Neural progenitor cell (in vitro differentiated cells): Measurements from ENCODE around the gene KCNQ1. TPM values are rescaled to one million over a fixed set of nuclear protein-coding genes. Genes with fewer than 3 reads are reported as not detected.

ENCODE experiments used
- DNase-seq: peaks from one replicate; pipeline ENCODE4 v3.0.0-alpha.2; 2016; ENCODE audit warnings: low spot score
- H2AFZ ChIP-seq: fragments of 200-600 bp; sonication (generic); replicated peaks from 2 replicates; pipeline ENCODE4 v1.6.1; 2016; ENCODE audit warnings: antibody characterized with exemption
- H3F3A ChIP-seq: fragments of 200-600 bp; sonication (generic); 2 replicates; pipeline ENCODE4 v1.6.1; 2016; ENCODE audit warnings: antibody characterized with exemption, low read depth
- H3K27ac ChIP-seq: fragments of 200-600 bp; sonication (generic); 2 replicates; pipeline ENCODE4 v1.5.1; 2016; ENCODE audit warnings: mild to moderate bottlenecking
- H3K27me3 ChIP-seq: fragments of 200-600 bp; sonication (generic); 2 replicates; pipeline ENCODE4 v1.6.1; 2016; ENCODE audit warnings: mild to moderate bottlenecking, moderate library complexity
- H3K36me3 ChIP-seq: fragments of 200-600 bp; sonication (generic); 2 replicates; pipeline ENCODE4 v1.5.1; 2016
- H3K4me1 ChIP-seq: fragments of 200-600 bp; sonication (generic); 2 replicates; pipeline ENCODE4 v1.6.1; 2016; ENCODE audit warnings: mixed run types
- H3K4me2 ChIP-seq: fragments of 200-600 bp; sonication (generic); 2 replicates; pipeline ENCODE4 v1.6.1; 2016
- H3K4me3 ChIP-seq: fragments of 200-600 bp; sonication (generic); 2 replicates; pipeline ENCODE4 v1.5.1; 2016
- H3K79me2 ChIP-seq: fragments of 200-600 bp; sonication (generic); 2 replicates; pipeline ENCODE4 v1.6.1; 2016; ENCODE audit warnings: low read depth
- H3K9ac ChIP-seq: fragments of 200-600 bp; sonication (generic); 2 replicates; pipeline ENCODE4 v1.6.1; 2016
- H3K9me3 ChIP-seq: fragments of 200-600 bp; sonication (generic); 2 replicates; pipeline ENCODE4 v1.5.1; 2016; ENCODE audit warnings: low read depth
- H4K20me1 ChIP-seq: fragments of 200-600 bp; sonication (generic); 2 replicates; pipeline ENCODE4 v1.6.1; 2016; ENCODE audit warnings: low read depth
- H3K27ac Mint-ChIP-seq: 3 replicates; pipeline ENCODE4 v1.8.0; 2021; ENCODE audit warnings: mixed read lengths
- H3K27me3 Mint-ChIP-seq: 2 replicates; pipeline ENCODE4 v1.8.0; 2022; ENCODE audit warnings: low read depth, mild to moderate bottlenecking, inconsistent platforms, moderate library complexity, mixed read lengths; ENCODE audit not compliant: insufficient read depth
- H3K36me3 Mint-ChIP-seq: 3 replicates; pipeline ENCODE4 v1.8.0; 2021; ENCODE audit warnings: mixed read lengths
- H3K4me1 Mint-ChIP-seq: 3 replicates; pipeline ENCODE4 v1.8.0; 2021; ENCODE audit warnings: mixed read lengths
- H3K4me3 Mint-ChIP-seq: 3 replicates; pipeline ENCODE4 v1.8.0; 2021; ENCODE audit warnings: mild to moderate bottlenecking, moderate library complexity, mixed read lengths
- H3K9me3 Mint-ChIP-seq: 3 replicates; pipeline ENCODE4 v1.8.0; 2020; ENCODE audit warnings: mixed read lengths
- CTCF ChIP-seq: fragments of 200-600 bp; sonication (generic); IDR thresholded peaks from 2 replicates; pipeline ENCODE4 v1.5.1; 2017; ENCODE audit warnings: antibody characterized with exemption, mild to moderate bottlenecking
- EZH2 ChIP-seq: fragments of 200-600 bp; sonication (generic); IDR thresholded peaks from 2 replicates; pipeline ENCODE4 v1.6.1; 2017; ENCODE audit warnings: antibody characterized with exemption, mild to moderate bottlenecking, moderate library complexity
- EZH2phosphoT487 ChIP-seq: fragments of 200-600 bp; sonication (generic); IDR thresholded peaks from 2 replicates; pipeline ENCODE4 v1.6.1; 2017; ENCODE audit warnings: antibody characterized with exemption
- total RNA-seq: library from RNA; depleted of rRNA; stranded (reverse); fragments of >200 nt; gene quantifications from 2 replicates; pipeline ENCODE4 v1.2.3, GENCODE V29; 2015; ENCODE audit warnings: low replicate concordance

Gene KCNQ1
- total RNA-seq, 1 donor from 2014 or later, result 0.11 TPM

- no peaks in the 10 kb centered on the region for H3K36me3 ChIP-seq
- no peaks in the 10 kb centered on the region for H3F3A ChIP-seq
- H3K4me2 ChIP-seq, result no peak overlapping the region
- H3K9ac ChIP-seq, result no peak overlapping the region
- H3K4me3 ChIP-seq, result no peak overlapping the region
- no peaks in the 10 kb centered on the region for H3K9me3 ChIP-seq
- Mint-ChIP-seq H3K27ac (no peak overlapping the region), H3K27me3 (no peaks in the 10 kb centered on the region), H3K9me3 (peaks cover 34% of the 10 kb centered on the region), H3K4me3 (no peak overlapping the region), H3K4me1 (no peaks in the 10 kb centered on the region), H3K36me3 (peaks cover 2% of the 10 kb centered on the region)
- peaks cover 97% of the 10 kb centered on the region for H3K27me3 ChIP-seq
- H4K20me1 ChIP-seq, result no peaks in the 10 kb centered on the region
- H3K27ac ChIP-seq, result no peak overlapping the region
- no peak for DNase-seq
- TF ChIP-seq EZH2phosphoT487, result no peak
- H3K79me2 ChIP-seq, result no peaks in the 10 kb centered on the region
- H3K4me1 ChIP-seq, result no peaks in the 10 kb centered on the region
- H2AFZ ChIP-seq, result no peak overlapping the region
Observed at GRCh38 chr11:2609345-2609744, 164.5 kb downstream of the KCNQ1 start.

GRCh38 chr11:2612884-2613571 lies 168.2 kb downstream of the KCNQ1 start:
- no peak overlapping the region for H3K27ac Mint-ChIP-seq
- no peak overlapping the region for H2AFZ ChIP-seq
- H3K4me1 ChIP-seq, result no peaks in the 10 kb centered on the region
- H3K9me3 Mint-ChIP-seq, result peaks cover 34% of the 10 kb centered on the region
- no peak overlapping the region for H3K4me3 Mint-ChIP-seq
- no peaks in the 10 kb centered on the region for H3K79me2 ChIP-seq
- H3K27ac ChIP-seq, result no peak overlapping the region
- no peaks in the 10 kb centered on the region for H3F3A ChIP-seq
- H3K9ac ChIP-seq, result no peak overlapping the region
- H3K4me3 ChIP-seq, result no peak overlapping the region
- peaks cover 2% of the 10 kb centered on the region for H3K36me3 Mint-ChIP-seq
- no peak for DNase-seq
- no peaks in the 10 kb centered on the region for H3K27me3 Mint-ChIP-seq
- H3K4me2 ChIP-seq, result no peak overlapping the region
- no peaks in the 10 kb centered on the region for H4K20me1 ChIP-seq
- TF ChIP-seq EZH2, result no peak
- no peak for TF ChIP-seq CTCF
- TF ChIP-seq EZH2phosphoT487, result no peak
- no peaks in the 10 kb centered on the region for H3K9me3 ChIP-seq
- H3K4me1 Mint-ChIP-seq, result no peaks in the 10 kb centered on the region
- peaks cover 98% of the 10 kb centered on the region for H3K27me3 ChIP-seq
- no peaks in the 10 kb centered on the region for H3K36me3 ChIP-seq

GRCh38 chr11:2621894-2622293 lies 177.1 kb downstream of the KCNQ1 start:
- Mint-ChIP-seq H3K9me3 (peaks cover 43% of the 10 kb centered on the region), H3K36me3 (peaks cover 2% of the 10 kb centered on the region), H3K27me3 (no peaks in the 10 kb centered on the region), H3K4me3 (no peak overlapping the region), H3K27ac (no peak overlapping the region), H3K4me1 (no peaks in the 10 kb centered on the region)
- TF ChIP-seq EZH2 (no peak), CTCF (no peak), EZH2phosphoT487 (no peak)
- H3K4me2 ChIP-seq, result no peak overlapping the region
- H3F3A ChIP-seq, result no peaks in the 10 kb centered on the region
- H4K20me1 ChIP-seq, result no peaks in the 10 kb centered on the region
- H3K4me3 ChIP-seq, result no peak overlapping the region
- DNase-seq, result no peak
- no peak overlapping the region for H2AFZ ChIP-seq
- no peaks in the 10 kb centered on the region for H3K9me3 ChIP-seq
- no peaks in the 10 kb centered on the region for H3K4me1 ChIP-seq
- no peaks in the 10 kb centered on the region for H3K79me2 ChIP-seq
- H3K27ac ChIP-seq, result no peak overlapping the region
- H3K9ac ChIP-seq, result no peak overlapping the region
- peaks cover 67% of the 10 kb centered on the region for H3K27me3 ChIP-seq
- no peaks in the 10 kb centered on the region for H3K36me3 ChIP-seq

- Mint-ChIP-seq H3K4me3 (no peak overlapping the region), H3K9me3 (peaks cover 54% of the 10 kb centered on the region), H3K27me3 (no peaks in the 10 kb centered on the region), H3K27ac (no peak overlapping the region), H3K36me3 (peaks cover 2% of the 10 kb centered on the region), H3K4me1 (no peaks in the 10 kb centered on the region)
- H3K79me2 ChIP-seq, result no peaks in the 10 kb centered on the region
- H3K9me3 ChIP-seq, result peaks cover 7% of the 10 kb centered on the region
- H2AFZ ChIP-seq, result no peak overlapping the region
- H3K9ac ChIP-seq, result no peak overlapping the region
- no peak for TF ChIP-seq CTCF
- TF ChIP-seq EZH2phosphoT487, result no peak
- no peak for TF ChIP-seq EZH2
- no peaks in the 10 kb centered on the region for H3K4me1 ChIP-seq
- no peak for DNase-seq
- peaks cover 64% of the 10 kb centered on the region for H3K27me3 ChIP-seq
- H3F3A ChIP-seq, result no peaks in the 10 kb centered on the region
- H3K27ac ChIP-seq, result no peak overlapping the region
- H3K4me3 ChIP-seq, result no peak overlapping the region
- H4K20me1 ChIP-seq, result no peaks in the 10 kb centered on the region
- H3K36me3 ChIP-seq, result no peaks in the 10 kb centered on the region
- no peak overlapping the region for H3K4me2 ChIP-seq
Observed at GRCh38 chr11:2625183-2625582, 180.4 kb downstream of the KCNQ1 start.
